Neural cell (in vitro differentiated cells): Measurements from ENCODE around the gene MINDY4. TPM values are rescaled to one million over a fixed set of nuclear protein-coding genes. Genes with fewer than 3 reads are reported as not detected.

Experiments
- H2AFZ ChIP-seq: fragments of 200-600, 300-800 bp; sonication (generic), shearing (Covaris generic); 2 replicates; pipeline ENCODE4 v1.6.0; 2014; ENCODE audit warnings: low read depth, mild to moderate bottlenecking, antibody characterized with exemption, low read length, moderate library complexity
- H3F3A ChIP-seq: fragments of 200-600 bp; shearing (Covaris generic); 2 replicates; pipeline ENCODE4 v1.6.1; 2016; ENCODE audit warnings: mild to moderate bottlenecking, moderate library complexity, mixed read lengths, antibody characterized with exemption, low read length; ENCODE audit not compliant: insufficient read depth, poor library complexity, severe bottlenecking
- H3K27ac ChIP-seq: fragments of 200-600, 300-800 bp; sonication (generic), shearing (Covaris generic); 2 replicates; pipeline ENCODE4 v1.5.1; 2014; ENCODE audit warnings: mild to moderate bottlenecking, low read length, moderate library complexity
- H3K27me3 ChIP-seq: fragments of 300-800, 200-600 bp; sonication (generic), shearing (Covaris generic); 2 replicates; pipeline ENCODE4 v1.6.0; 2014; ENCODE audit warnings: mild to moderate bottlenecking, low read depth, low read length, moderate library complexity; ENCODE audit not compliant: insufficient read depth
- H3K36me3 ChIP-seq: fragments of 300-800, 200-600 bp; sonication (generic), shearing (Covaris generic); 2 replicates; pipeline ENCODE4 v1.5.1; 2014; ENCODE audit warnings: mild to moderate bottlenecking, antibody characterized with exemption, low read length, moderate library complexity; ENCODE audit not compliant: insufficient read depth
- H3K4me2 ChIP-seq: fragments of 300-800, 200-600 bp; sonication (generic), shearing (Covaris generic); 2 replicates; pipeline ENCODE4 v1.6.0; 2014; ENCODE audit warnings: mild to moderate bottlenecking, low read length
- H3K4me3 ChIP-seq: fragments of 300-800, 200-600 bp; sonication (generic), shearing (Covaris generic); 2 replicates; pipeline ENCODE4 v1.5.1; 2014; ENCODE audit warnings: mild to moderate bottlenecking, low read length, moderate library complexity
- H3K79me2 ChIP-seq: fragments of 200-600 bp; shearing (Covaris generic); replicated peaks from 2 replicates; pipeline ENCODE4 v1.6.0; 2014; ENCODE audit warnings: mild to moderate bottlenecking, low read length, moderate library complexity; ENCODE audit not compliant: insufficient read depth
- H3K9ac ChIP-seq: fragments of 300-800, 200-600 bp; sonication (generic), shearing (Covaris generic); 2 replicates; pipeline ENCODE4 v1.6.1; 2016; ENCODE audit warnings: mild to moderate bottlenecking, low read length, mixed read lengths
- H3K9me2 ChIP-seq: fragments of 200-600 bp; shearing (Covaris generic); 2 replicates; pipeline ENCODE4 v1.6.1; 2016; ENCODE audit warnings: mild to moderate bottlenecking, low read length, mixed read lengths; ENCODE audit not compliant: insufficient read depth
- H3K9me3 ChIP-seq: fragments of 200-600, 300-800 bp; sonication (generic), shearing (Covaris generic); 2 replicates; pipeline ENCODE4 v1.6.1; 2016; ENCODE audit warnings: mild to moderate bottlenecking, mixed run types, low read length, moderate library complexity, mixed read lengths
- H4K20me1 ChIP-seq: fragments of 200-600 bp; shearing (Covaris generic); 2 replicates; pipeline ENCODE4 v1.6.1; 2016; ENCODE audit warnings: mild to moderate bottlenecking, mixed run types; ENCODE audit not compliant: insufficient read depth
- CTCF ChIP-seq: fragments of 450-650 bp; IDR thresholded peaks from 2 replicates; pipeline ENCODE4 v1.5.1; 2014; ENCODE audit warnings: antibody characterized with exemption, mild to moderate bottlenecking, moderate library complexity; ENCODE audit not compliant: poor library complexity, severe bottlenecking
- EP300 ChIP-seq: fragments of 450-650 bp; conservative IDR thresholded peaks from 2 replicates; pipeline ENCODE4 v1.6.1; 2014; ENCODE audit warnings: antibody characterized with exemption, mild to moderate bottlenecking, moderate library complexity; ENCODE audit not compliant: poor library complexity, severe bottlenecking
- EZH2 ChIP-seq: fragments of 200-600, 300-800 bp; shearing (Covaris generic), sonication (generic); IDR thresholded peaks from 2 replicates; pipeline ENCODE4 v1.6.1; 2014; ENCODE audit warnings: antibody characterized with exemption, low read length, borderline replicate concordance, mild to moderate bottlenecking; ENCODE audit not compliant: insufficient read depth, poor library complexity, severe bottlenecking
- MXI1 ChIP-seq: fragments of 450-650 bp; conservative IDR thresholded peaks from 2 replicates; pipeline ENCODE4 v1.6.1; 2014; ENCODE audit warnings: antibody characterized with exemption, mild to moderate bottlenecking; ENCODE audit not compliant: poor library complexity, severe bottlenecking
- POLR2AphosphoS5 ChIP-seq: IDR thresholded peaks from 2 replicates; pipeline ENCODE4 v1.6.1; 2012
- RAD21 ChIP-seq: fragments of 450-650 bp; conservative IDR thresholded peaks from 2 replicates; pipeline ENCODE4 v1.6.1; 2014; ENCODE audit warnings: antibody characterized with exemption, mild to moderate bottlenecking, moderate library complexity
- REST ChIP-seq: IDR thresholded peaks from 2 replicates; pipeline ENCODE4 v1.6.1; 2012; ENCODE audit warnings: borderline replicate concordance
- SMC3 ChIP-seq: fragments of 450-650 bp; conservative IDR thresholded peaks from 2 replicates; pipeline ENCODE4 v1.6.1; 2014; ENCODE audit warnings: antibody characterized with exemption, mild to moderate bottlenecking, moderate library complexity; ENCODE audit not compliant: poor library complexity
- TAF1 ChIP-seq: IDR thresholded peaks from 2 replicates; pipeline ENCODE4 v1.6.1; 2012; ENCODE audit warnings: low read depth
- polyA plus RNA-seq: library from polyadenylated mRNA; depleted of rRNA; stranded (reverse); fragments of >200 nt; gene quantifications from 2 replicates; pipeline ENCODE4 v1.2.3, GENCODE V29; 2014

Gene MINDY4
- polyA plus RNA-seq, 1 donor from 2014 or later: 1.0 TPM

DNA sequence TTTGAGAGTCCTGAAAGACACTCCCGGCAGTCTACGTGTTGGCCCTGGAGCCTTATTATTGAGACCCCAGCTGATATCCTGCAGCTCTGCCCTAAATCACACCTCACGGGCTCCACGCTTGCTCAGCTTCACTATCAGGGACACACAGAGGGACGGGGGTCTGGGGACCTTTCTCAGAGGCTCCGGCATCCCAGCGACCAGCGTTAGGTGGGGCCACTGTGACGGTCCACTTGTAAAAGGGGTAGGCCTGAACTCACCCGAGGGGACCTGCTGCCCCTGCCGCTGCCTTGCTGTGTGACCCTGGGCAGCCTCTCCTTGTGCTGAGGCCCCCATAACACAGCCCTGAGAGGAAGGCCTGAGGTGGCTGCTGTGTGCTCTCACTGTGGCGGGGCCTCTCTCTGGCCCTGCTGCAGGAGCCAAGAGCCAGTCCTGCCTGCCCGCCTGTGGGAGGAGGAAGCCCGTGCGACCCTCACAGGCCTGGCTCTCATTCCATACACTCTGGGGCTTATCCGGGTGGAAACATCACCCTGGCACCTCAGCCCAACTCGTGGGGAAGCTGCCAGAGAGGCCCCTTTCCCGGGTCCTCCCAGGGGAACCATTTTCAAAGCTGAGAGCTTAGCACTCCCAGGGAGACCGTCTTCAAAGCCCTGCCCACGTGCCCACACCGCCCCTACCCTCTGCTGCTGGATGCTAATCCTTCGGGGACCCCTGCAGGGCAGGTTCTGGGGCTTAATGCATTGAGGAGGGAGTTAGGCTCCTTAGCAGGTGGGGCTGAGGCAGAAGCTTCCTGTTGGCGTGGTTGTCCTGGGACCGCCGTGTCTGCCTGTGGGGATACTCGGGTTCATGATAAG is 162.1 kb downstream of the MINDY4 start:
- TF ChIP-seq RAD21: no peak
- no peak for TF ChIP-seq EP300
- no peak for TF ChIP-seq SMC3
- TF ChIP-seq REST: no peak
- TF ChIP-seq CTCF: no peak
- no peak for TF ChIP-seq EZH2
- TF ChIP-seq POLR2AphosphoS5: no peak
- no peak for TF ChIP-seq MXI1
- no peak for TF ChIP-seq TAF1
- Histone ChIP-seq H3K79me2 (no peaks in the 10 kb centered on the region), H4K20me1 (no peaks in the 10 kb centered on the region), H3K9me2 (no peaks in the 10 kb centered on the region), H3F3A (no peaks in the 10 kb centered on the region), H3K4me3 (no peak overlapping the region), H3K4me2 (no peak overlapping the region), H2AFZ (no peak overlapping the region), H3K9me3 (no peaks in the 10 kb centered on the region), H3K27me3 (no peaks in the 10 kb centered on the region), H3K9ac (no peak overlapping the region), H3K27ac (no peak overlapping the region), H3K36me3 (no peaks in the 10 kb centered on the region)

DNA sequence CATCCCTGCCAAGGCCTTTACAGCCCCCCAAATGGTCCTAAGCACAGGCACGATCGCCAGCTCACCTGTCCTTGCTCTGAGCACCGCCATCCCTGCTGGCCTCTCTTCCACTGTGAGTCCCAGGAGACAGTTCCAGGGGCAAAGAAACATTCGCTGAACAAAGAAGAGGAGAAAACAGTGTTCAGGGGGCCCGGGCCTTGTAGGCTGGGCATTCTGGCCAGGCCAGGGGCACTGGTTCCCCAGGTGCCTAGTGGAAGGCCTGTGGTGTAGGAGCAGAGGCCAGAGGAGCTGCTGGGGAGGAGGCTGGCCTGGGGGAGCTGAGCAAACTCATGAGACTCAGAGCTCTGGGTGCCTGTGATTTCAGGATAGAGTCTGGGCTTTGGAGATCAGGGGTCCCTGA is 163.0 kb downstream of the MINDY4 start:
- Histone ChIP-seq H3K27ac (no peak overlapping the region), H3K9me2 (no peaks in the 10 kb centered on the region), H3K36me3 (no peaks in the 10 kb centered on the region), H3K9me3 (no peaks in the 10 kb centered on the region), H4K20me1 (no peaks in the 10 kb centered on the region), H3K9ac (no peak overlapping the region), H3F3A (no peaks in the 10 kb centered on the region), H3K27me3 (no peaks in the 10 kb centered on the region), H3K4me2 (no peak overlapping the region), H3K4me3 (no peak overlapping the region), H2AFZ (no peak overlapping the region), H3K79me2 (no peaks in the 10 kb centered on the region)
- TF ChIP-seq CTCF (no peak), TAF1 (no peak), MXI1 (no peak), EZH2 (no peak), SMC3 (no peak), RAD21 (no peak), REST (no peak), POLR2AphosphoS5 (no peak), EP300 (no peak)
